HEK293 (cell line): ENCODE measurements around the gene LCN12.

Source experiments
- CTCF ChIP-seq: fragments of 450-650 bp; formaldehyde crosslinking; IDR thresholded peaks from 2 replicates; pipeline ENCODE4 v1.5.1; 2016; ENCODE audit warnings: missing biosample characterization, missing genetic modification characterization
- PBX3 ChIP-seq: sonication (generic); formaldehyde crosslinking; IDR thresholded peaks from 2 replicates; pipeline ENCODE4 v1.8.1; 2022; ENCODE audit warnings: mild to moderate bottlenecking, moderate library complexity, missing genetic modification reagents
- ZBTB10 ChIP-seq: fragments of 450-650 bp; formaldehyde crosslinking; IDR thresholded peaks from 2 replicates; pipeline ENCODE4 v1.5.1; 2016; ENCODE audit warnings: missing biosample characterization, missing genetic modification characterization
- ZBTB7A ChIP-seq: fragments of 450-650 bp; formaldehyde crosslinking; IDR thresholded peaks from 2 replicates; pipeline ENCODE4 v1.5.1; 2016; ENCODE audit warnings: low read depth, missing biosample characterization, missing genetic modification characterization
- ZNF48 ChIP-seq: fragments of 450-650 bp; formaldehyde crosslinking; IDR thresholded peaks from 2 replicates; pipeline ENCODE4 v1.5.1; 2016; ENCODE audit warnings: missing biosample characterization, missing genetic modification characterization
- ZNF670 ChIP-seq: fragments of 450-650 bp; formaldehyde crosslinking; IDR thresholded peaks from 2 replicates; pipeline ENCODE4 v1.5.1; 2016; ENCODE audit warnings: missing biosample characterization, missing genetic modification characterization, low read depth
- ZNF701 ChIP-seq: fragments of 450-650 bp; formaldehyde crosslinking; IDR thresholded peaks from 2 replicates; pipeline ENCODE4 v1.5.1; 2016; ENCODE audit warnings: missing biosample characterization, missing genetic modification characterization

GRCh38 chr9:136977649-136978072, 25.6 kb downstream of the LCN12 start:
- TF ChIP-seq ZNF48: no peak
- no peak for TF ChIP-seq CTCF
- TF ChIP-seq ZBTB10 (tag by site-specific recombination): no peak
- no peak for TF ChIP-seq ZNF701 (tag by site-specific recombination)
- TF ChIP-seq PBX3: no peak
- no peak for TF ChIP-seq ZBTB7A (tag by site-specific recombination)
- TF ChIP-seq ZNF670 (tag by site-specific recombination): no peak
